HFF-Myc (cell line): ENCODE results near the gene ZCCHC24.

ENCODE experiments used
- DNase-seq: peaks from one replicate; pipeline ENCODE4 v3.0.0-alpha.2; 2011; ENCODE audit warnings: low read depth; ENCODE audit errors: extremely low read depth
- H3K4me3 ChIP-seq: replicated peaks from 2 replicates; pipeline ENCODE4 v1.5.1; 2011; ENCODE audit warnings: low read depth, mild to moderate bottlenecking, control low read depth, low read length
- TF ChIP-seq, protein P1 (sequence below): IDR thresholded peaks from 2 replicates; pipeline ENCODE4 v1.5.1; 2012; ENCODE audit warnings: mild to moderate bottlenecking, low read depth, low read length, control low read depth; ENCODE audit errors: missing control alignments

Gene ZCCHC24

DNA sequence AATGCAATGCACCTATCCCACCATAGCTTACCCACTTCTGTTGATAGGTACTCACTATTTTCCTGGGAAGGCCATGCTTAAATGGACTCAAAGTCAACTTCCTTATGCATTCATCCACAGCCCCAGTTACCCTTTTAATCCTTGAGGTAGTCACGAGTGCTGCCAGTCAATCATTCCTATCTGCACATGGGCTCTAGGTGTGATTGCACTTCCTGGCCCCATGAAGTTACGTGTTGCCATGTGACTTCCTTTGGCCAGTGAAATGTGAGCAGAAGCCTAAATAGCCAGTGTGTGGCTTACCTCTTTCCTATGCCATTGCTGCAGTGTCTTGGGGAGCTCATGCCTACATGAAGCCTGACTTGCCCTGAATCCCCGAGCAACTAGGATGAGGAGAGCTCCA lies 43.4 kb upstream of the ZCCHC24 start:
- TF ChIP-seq, protein P1, sequence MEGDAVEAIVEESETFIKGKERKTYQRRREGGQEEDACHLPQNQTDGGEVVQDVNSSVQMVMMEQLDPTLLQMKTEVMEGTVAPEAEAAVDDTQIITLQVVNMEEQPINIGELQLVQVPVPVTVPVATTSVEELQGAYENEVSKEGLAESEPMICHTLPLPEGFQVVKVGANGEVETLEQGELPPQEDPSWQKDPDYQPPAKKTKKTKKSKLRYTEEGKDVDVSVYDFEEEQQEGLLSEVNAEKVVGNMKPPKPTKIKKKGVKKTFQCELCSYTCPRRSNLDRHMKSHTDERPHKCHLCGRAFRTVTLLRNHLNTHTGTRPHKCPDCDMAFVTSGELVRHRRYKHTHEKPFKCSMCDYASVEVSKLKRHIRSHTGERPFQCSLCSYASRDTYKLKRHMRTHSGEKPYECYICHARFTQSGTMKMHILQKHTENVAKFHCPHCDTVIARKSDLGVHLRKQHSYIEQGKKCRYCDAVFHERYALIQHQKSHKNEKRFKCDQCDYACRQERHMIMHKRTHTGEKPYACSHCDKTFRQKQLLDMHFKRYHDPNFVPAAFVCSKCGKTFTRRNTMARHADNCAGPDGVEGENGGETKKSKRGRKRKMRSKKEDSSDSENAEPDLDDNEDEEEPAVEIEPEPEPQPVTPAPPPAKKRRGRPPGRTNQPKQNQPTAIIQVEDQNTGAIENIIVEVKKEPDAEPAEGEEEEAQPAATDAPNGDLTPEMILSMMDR = no peak
- DNase-seq = no peak
- no peak overlapping the region for H3K4me3 ChIP-seq

DNA sequence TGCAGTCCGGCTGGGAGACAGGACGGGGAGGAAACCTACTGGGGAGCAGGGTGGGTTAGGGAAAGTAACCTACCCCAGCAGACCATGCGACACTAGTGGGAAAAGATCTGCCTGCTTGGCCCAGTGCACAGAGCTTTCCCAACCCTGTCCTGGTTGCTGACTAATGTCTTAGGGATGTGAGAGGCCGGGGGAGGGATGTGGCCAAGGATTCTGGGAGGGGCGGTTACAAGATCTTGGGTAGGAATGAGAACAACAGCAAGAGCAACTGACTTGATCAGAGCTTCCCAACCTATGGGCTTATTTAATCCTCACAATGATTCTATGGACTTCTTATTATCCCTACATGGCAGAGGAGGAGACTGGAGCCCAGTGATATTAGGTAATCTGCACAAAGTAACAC lies 42.9 kb upstream of the ZCCHC24 start:
- no peak overlapping the region for H3K4me3 ChIP-seq
- peak; percentile 77 for DNase-seq
- TF ChIP-seq, protein P1 = no peak

DNA sequence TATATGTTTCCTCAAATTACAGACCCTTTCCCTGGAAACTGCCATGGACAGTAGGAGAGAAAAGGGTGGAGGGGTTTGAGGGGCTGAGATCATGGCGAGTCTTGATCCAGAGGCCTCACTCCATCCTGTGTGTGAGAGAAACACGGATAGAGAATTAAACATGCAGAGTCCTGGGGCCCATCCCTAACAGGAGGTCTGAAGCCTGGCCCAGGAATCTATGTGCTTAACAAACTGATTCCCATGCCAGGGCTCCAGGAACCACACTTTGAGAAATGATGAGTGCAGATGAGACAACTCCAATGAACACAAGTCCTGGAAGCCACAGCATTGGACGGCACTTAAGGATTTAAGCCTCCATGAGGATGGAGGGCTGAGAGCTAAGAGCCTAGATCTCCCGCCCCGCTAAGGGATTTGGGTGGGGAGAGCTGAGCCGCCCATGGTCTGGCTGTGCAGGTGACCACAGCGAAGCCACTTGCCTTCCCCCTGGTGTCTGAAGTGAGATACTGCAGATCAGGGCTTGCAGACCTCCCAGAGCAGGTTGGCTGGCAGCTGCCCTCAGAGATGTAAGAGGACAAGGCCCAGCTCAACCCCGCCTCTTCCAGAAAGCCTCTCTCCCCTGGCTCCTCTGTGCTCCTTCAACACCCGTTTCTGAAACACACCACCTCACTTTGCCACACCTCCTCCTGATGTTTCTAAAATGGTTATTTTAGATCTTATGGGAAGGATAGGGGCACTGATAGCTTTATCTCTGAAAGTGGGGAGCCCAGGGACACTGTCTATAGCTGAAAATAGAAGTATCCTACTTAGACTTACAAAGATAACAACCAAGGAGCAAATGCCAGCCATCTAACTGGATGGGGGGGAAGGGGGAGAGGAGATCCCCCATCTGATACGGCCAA lies 42.1 kb upstream of the ZCCHC24 start:
- DNase-seq = peak; percentile 43
- no peak overlapping the region for H3K4me3 ChIP-seq
- TF ChIP-seq, protein P1 = peak; percentile 69

DNA sequence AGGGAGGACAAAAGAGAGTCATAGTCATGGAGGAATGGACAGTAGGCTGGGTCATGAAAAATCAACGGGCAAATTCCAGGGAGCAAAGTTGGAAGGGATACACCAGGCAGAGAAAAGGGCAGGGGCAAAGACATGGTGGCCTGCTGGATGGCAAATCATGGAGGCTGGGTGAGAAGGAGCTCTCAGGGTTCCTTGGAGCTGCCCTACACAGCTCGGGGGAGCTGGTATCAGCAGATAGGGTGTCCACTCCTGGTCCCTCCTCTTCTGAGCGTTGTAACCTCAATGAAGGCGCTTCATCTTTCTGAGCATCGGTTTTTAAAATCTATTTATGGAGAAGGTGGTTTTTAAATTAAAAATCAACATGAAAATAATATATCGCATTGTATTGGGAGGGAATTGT lies 39.1 kb upstream of the ZCCHC24 start:
- no peak overlapping the region for H3K4me3 ChIP-seq
- TF ChIP-seq, protein P1 = no peak

DNA sequence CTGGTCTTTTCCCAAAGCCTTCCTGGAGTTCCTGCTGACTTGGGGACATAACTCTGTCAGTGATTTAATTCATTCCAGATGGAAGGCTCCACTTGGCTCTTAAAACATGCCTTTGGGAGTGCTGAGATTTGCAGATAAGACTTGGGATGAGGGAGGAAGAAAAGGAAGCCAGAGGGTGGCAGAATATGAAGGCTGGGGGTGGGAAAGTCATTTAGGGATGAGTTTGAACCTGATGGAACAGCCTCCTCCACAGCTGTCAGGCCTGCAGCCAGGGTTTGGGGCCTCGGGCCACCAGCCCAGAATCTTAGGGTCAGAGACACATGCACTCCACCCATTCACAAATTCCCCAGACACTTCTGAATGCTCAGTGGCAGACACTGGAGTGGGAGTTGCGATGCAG lies 38.5 kb upstream of the ZCCHC24 start:
- DNase-seq = peak; percentile 91
- no peak overlapping the region for H3K4me3 ChIP-seq
- TF ChIP-seq, protein P1 = no peak

More for the DNA sequence above, 39.1 kb upstream of the ZCCHC24 start:
- no peak for DNase-seq

DNA sequence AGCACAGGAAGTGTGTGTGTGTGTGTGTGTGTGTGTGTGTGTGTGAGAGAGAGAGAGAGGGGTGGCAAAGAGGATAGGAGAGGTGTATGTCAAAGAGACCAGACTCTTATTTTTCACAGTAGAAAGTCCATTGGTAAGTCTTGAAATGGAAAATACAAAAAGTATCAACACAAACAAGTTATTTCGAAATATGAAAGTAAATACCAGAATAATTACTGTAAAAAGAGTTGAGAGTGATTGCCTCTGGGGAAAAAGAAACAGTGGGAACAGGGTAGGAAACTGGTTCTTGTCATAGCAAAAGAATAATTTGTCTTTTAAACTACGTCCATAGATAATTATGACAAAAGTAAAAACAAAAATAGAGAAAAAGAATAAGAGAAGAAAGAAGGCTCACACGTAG lies 37.9 kb upstream of the ZCCHC24 start:
- no peak overlapping the region for H3K4me3 ChIP-seq
- no peak for DNase-seq
- TF ChIP-seq, protein P1 = no peak
